Measurements from ENCODE around the gene ENKD1. TPM values are rescaled to one million over a fixed set of nuclear protein-coding genes. Genes with fewer than 3 reads are reported as not detected.

Gene ENKD1
- total RNA-seq, 1 experiment from 2014 or later, result 22.6 TPM

- CTCF ChIA-PET, result interaction anchor here (1.4 to 4.1 kb wide), 2 partner anchors 53 to 145 kb away, joined by 4 to 31 read pairs; partner anchors contain the start of gene GFOD2
- Mint-ChIP-seq H3K4me3 (ENCODE audit: low read depth, unreplicated experiment) (peak overlapping the region; percentile 88), H3K9me3 (ENCODE audit: low read depth, unreplicated experiment) (no peaks in the 10 kb centered on the region), H3K27ac (ENCODE audit: unreplicated experiment) (peak overlapping the region; percentile 1), H3K27me3 (ENCODE audit: unreplicated experiment) (no peaks in the 10 kb centered on the region), H3K4me1 (ENCODE audit: low read depth, unreplicated experiment) (no peaks in the 10 kb centered on the region), H3K36me3 (ENCODE audit: insufficient read depth, unreplicated experiment) (peaks cover 55% of the 10 kb centered on the region)
- DNase-seq, result peak; percentile 53
- intact Hi-C loops (cut with micrococcal nuclease; ENCODE audit: unreplicated experiment), result loop anchor here (5.0 kb wide), 1 partner anchor 119 kb away; no protein-coding TSS in a partner anchor
- TF ChIP-seq CTCF (IDR thresholded peaks at IDR 0.05; ENCODE audit: unreplicated experiment), result no peak
- BruUV-seq (replicated peaks), result no TSS peak
Observed at GRCh38 chr16:67666032-67666551, 458 bp downstream of the ENKD1 start.

GRCh38 chr16:67665598-67665997 lies 952 bp downstream of the ENKD1 start:
- Mint-ChIP-seq H3K27me3 (ENCODE audit: unreplicated experiment) (no peaks in the 10 kb centered on the region), H3K4me3 (ENCODE audit: low read depth, unreplicated experiment) (peak overlapping the region; percentile 88), H3K4me1 (ENCODE audit: low read depth, unreplicated experiment) (no peaks in the 10 kb centered on the region), H3K9me3 (ENCODE audit: low read depth, unreplicated experiment) (no peaks in the 10 kb centered on the region), H3K36me3 (ENCODE audit: insufficient read depth, unreplicated experiment) (peaks cover 60% of the 10 kb centered on the region), H3K27ac (ENCODE audit: unreplicated experiment) (peak overlapping the region; percentile 1)
- BruUV-seq (replicated peaks), result TSS peak; percentile 32
- intact Hi-C loops (cut with micrococcal nuclease; ENCODE audit: unreplicated experiment), result loop anchor here (5.0 kb wide), 1 partner anchor 118 kb away; no protein-coding TSS in a partner anchor
- no peak for DNase-seq
- CTCF ChIA-PET, result interaction anchor here (0.9 to 4.1 kb wide), 3 partner anchors 54 to 144 kb away, joined by 3 to 31 read pairs (median 4); partner anchors contain the start of genes GFOD2, RANBP10 and TSNAXIP1
- no peak for TF ChIP-seq CTCF (IDR thresholded peaks at IDR 0.05; ENCODE audit: unreplicated experiment)

GRCh38 chr16:67664871-67665270 lies 1.7 kb downstream of the ENKD1 start:
- DNase-seq, result no peak
- no peak for TF ChIP-seq CTCF (IDR thresholded peaks at IDR 0.05; ENCODE audit: unreplicated experiment)
- no peak overlapping the region for H3K27ac Mint-ChIP-seq (ENCODE audit: unreplicated experiment)

GRCh38 chr16:67664258-67664657 lies 2.3 kb downstream of the ENKD1 start:
- no TSS peak for BruUV-seq (replicated peaks)
- no peak for TF ChIP-seq CTCF (IDR thresholded peaks at IDR 0.05; ENCODE audit: unreplicated experiment)
- Mint-ChIP-seq H3K27ac (ENCODE audit: unreplicated experiment) (no peak overlapping the region), H3K36me3 (ENCODE audit: insufficient read depth, unreplicated experiment) (peaks cover 74% of the 10 kb centered on the region), H3K4me3 (ENCODE audit: low read depth, unreplicated experiment) (no peak overlapping the region), H3K4me1 (ENCODE audit: low read depth, unreplicated experiment) (no peaks in the 10 kb centered on the region), H3K27me3 (ENCODE audit: unreplicated experiment) (no peaks in the 10 kb centered on the region), H3K9me3 (ENCODE audit: low read depth, unreplicated experiment) (no peaks in the 10 kb centered on the region)
- CTCF ChIA-PET, result interaction anchor here (2.1 kb wide), 1 partner anchor 143 kb away, joined by 7 read pairs; no protein-coding TSS in a partner anchor
- DNase-seq, result no peak
- intact Hi-C loops (cut with micrococcal nuclease; ENCODE audit: unreplicated experiment), result no loop called here

More at GRCh38 chr16:67664871-67665270, 1.7 kb downstream of the ENKD1 start:
- no peaks in the 10 kb centered on the region for H3K9me3 Mint-ChIP-seq (ENCODE audit: low read depth, unreplicated experiment)
- H3K4me3 Mint-ChIP-seq (ENCODE audit: low read depth, unreplicated experiment), result no peak overlapping the region
- CTCF ChIA-PET, result interaction anchor here (0.9 to 2.1 kb wide), 2 partner anchors 142 to 144 kb away, joined by 3 to 7 read pairs; partner anchors contain the start of genes RANBP10 and TSNAXIP1
- no peaks in the 10 kb centered on the region for H3K4me1 Mint-ChIP-seq (ENCODE audit: low read depth, unreplicated experiment)
- H3K27me3 Mint-ChIP-seq (ENCODE audit: unreplicated experiment), result no peaks in the 10 kb centered on the region
- no TSS peak for BruUV-seq (replicated peaks)
- intact Hi-C loops (cut with micrococcal nuclease; ENCODE audit: unreplicated experiment), result loop anchor here (5.0 kb wide), 1 partner anchor 118 kb away; no protein-coding TSS in a partner anchor
- peaks cover 67% of the 10 kb centered on the region for H3K36me3 Mint-ChIP-seq (ENCODE audit: insufficient read depth, unreplicated experiment)
